Stimulated activated CD4-positive, alpha-beta T cell treated with anti-CD3 and anti-CD28 coated beads, Interleukin-1b, Interleukin-23, amount 100 ng/mL, for 1 hour (primary cell): ENCODE measurements around the gene TBXA2R.
A peak's percentile ranks its signal among the peaks of the same experiment; 100 is the strongest.
"Not testable (repeated sequence)": the region's sequence is repeated elsewhere in the genome, so short reads cannot be mapped to it uniquely, and the experiment has no call there.

Experiments
- DNase-seq, 2 donors: peaks; one replicate each; pipeline ENCODE4 v3.0.0-alpha.2; 2020; ENCODE audit warnings: low read depth in 2 of 2

TBXA2R gene

GRCh38 chr19:3605361-3605760, 1.3 kb downstream of the TBXA2R start:
- DNase-seq = no peak

DNA sequence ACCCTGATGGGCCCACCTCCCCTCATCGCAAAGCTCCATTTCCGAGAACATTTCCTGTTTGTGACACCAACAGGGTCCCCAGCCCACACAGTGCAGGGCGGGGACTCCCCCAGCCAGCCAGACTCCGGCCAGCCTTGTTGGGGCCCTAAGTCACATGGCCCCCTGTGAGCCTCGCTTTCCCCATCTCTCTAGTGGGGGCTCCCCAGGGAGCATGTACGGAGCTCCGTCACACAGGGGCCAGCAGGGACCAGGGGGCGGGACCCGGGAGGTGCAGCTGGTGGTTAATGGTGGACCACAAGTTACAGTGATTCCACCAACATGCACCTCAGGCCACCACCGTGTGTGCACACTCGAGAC, 1.7 kb downstream of the TBXA2R start:
- DNase-seq = no peak

GRCh38 chr19:3604227-3604986, 2.3 kb downstream of the TBXA2R start:
- no peak for DNase-seq

- no peak for DNase-seq
Measured at GRCh38 chr19:3603121-3603811, 3.4 kb downstream of the TBXA2R start.

- DNase-seq = no peak
Measured at GRCh38 chr19:3601021-3601420, 5.7 kb downstream of the TBXA2R start.

DNA sequence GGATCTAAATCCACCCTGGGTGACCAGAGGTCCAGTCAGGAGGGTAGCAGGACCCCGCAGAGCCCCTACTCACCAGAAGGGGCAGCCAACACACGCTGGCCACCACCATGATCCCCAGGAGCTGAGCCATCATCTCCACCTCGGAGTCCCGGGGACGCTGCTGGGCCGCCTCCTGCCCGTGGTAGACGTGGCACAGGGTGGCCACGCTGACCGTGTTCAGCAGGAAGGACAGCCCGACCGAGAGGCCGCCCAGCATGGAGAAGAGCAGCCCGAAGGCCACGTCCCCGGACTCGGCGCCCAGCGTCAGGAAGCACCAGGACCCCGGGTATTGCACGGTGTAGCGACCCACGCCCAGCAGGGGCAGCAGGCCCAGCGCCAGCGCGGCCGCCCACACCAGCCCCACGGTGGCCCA, 6.9 kb downstream of the TBXA2R start:
- no peak for DNase-seq

DNA sequence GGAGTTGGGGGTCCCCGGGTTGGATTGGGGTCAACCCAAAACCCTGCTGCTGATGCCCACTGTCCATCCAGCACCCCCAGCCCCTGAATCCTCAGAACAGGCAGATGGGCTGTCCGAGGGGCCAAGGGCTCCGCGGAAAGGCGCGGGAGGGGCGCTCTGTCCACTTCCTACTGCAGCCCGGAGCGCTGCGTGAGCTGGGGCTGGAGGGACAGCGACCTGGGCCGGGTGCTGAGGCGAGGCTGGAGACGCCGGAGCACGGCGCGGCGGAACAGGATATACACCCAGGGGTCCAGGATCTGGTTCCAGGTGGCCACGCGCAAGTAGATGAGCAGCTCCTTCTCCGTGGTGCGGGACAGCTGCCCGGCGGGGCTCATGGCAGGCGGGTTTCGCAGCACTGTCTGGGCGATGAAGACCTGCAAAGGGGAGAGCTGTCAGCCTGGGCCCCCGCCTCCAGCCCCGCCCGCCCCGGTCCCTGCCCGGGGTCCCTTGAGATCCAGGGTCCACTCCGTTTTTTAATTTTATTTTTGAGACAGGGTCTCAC, 11.1 kb downstream of the TBXA2R start:
- DNase-seq = no peak

- no peak for DNase-seq
Measured at GRCh38 chr19:3593156-3593555, 13.5 kb downstream of the TBXA2R start.

DNA sequence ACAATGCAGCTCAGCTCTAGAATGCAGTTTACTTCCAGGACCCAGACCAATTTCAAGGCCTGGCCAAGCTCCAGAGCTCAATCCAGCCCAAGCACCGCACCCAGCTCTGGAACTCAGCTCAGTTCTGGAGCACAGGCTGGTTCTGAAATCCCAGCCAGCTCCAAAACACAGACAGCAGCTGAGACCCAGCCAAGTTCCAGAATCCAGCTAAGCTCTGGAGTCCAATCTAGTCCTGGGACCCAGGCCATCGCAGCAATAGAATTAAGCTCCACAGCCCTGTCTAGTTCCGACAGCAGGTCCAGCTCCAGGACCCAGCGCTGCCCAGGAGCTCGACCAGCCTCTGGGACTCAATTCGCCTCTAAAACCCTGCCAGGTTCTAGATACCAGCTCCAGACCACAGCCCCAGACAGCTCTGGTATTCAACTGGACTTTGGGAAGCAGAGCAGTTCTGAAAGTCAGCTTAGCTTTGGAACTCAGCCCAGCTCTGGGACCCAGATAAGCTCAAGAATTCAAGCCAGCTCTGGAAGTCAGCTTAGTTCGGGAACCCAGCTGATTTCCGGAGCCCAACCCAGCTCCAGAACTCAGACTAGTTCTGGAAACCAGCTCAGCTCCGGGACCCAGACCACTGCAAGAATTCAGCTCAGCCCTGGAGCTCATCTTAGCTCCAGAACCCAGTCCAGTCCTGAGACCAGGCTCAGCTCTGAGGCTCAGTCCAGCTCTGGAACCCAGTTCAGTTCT, 14.6 kb downstream of the TBXA2R start:
- no peak for DNase-seq

- DNase-seq = no peak
Measured at GRCh38 chr19:3590991-3591659, 15.6 kb downstream of the TBXA2R start.

DNA sequence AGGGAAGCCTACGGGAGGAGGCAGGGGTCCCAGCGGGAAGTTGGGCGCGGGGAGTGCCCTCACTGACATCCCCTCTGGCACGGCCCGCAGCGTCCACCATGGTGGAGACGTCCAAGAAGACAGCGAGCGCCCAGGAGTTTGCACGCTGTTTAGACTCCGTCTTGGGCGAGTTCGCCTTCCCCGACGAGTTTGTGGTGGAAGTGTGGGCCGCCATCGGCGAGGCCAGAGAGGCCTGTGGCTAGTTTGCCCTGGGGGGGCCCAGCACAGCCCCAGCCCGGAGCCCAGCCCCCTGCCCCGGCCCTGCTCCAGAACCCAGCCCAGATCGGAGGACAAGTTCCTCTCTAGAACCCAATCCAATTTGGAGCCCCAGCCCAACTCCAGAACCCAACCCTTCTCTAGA, 16.7 kb downstream of the TBXA2R start:
- no peak for DNase-seq

GRCh38 chr19:3589439-3589838, 17.2 kb downstream of the TBXA2R start:
- no peak for DNase-seq

GRCh38 chr19:3586707-3587346, 19.8 kb downstream of the TBXA2R start:
- DNase-seq = no peak

DNA sequence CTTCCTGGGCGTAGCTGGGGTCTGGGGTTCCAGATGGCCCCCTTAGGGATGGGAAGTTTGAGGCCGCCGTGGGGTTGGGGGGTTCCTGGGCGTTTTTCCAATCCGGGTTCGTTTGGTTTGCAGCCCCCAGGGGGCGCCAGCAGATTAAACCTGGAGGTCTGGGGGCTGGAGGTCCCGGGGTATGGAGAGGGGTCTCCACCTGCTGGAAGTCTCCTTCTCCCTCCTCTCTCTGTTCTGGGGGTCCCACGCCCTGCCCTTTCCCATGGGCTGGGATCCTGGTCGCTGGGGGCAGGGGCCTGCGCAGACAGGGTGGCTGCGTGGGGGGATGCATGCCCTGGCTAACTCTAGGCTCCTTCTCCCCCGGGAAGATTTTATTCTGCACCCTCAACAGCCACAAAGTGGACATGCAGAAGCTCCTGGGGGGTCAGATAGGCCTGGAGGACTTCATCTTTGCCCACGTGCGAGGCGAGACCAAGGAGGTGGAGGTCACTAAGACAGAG, 20.5 kb downstream of the TBXA2R start:
- DNase-seq = peak in 1 of 2 donors; percentile 28

DNA sequence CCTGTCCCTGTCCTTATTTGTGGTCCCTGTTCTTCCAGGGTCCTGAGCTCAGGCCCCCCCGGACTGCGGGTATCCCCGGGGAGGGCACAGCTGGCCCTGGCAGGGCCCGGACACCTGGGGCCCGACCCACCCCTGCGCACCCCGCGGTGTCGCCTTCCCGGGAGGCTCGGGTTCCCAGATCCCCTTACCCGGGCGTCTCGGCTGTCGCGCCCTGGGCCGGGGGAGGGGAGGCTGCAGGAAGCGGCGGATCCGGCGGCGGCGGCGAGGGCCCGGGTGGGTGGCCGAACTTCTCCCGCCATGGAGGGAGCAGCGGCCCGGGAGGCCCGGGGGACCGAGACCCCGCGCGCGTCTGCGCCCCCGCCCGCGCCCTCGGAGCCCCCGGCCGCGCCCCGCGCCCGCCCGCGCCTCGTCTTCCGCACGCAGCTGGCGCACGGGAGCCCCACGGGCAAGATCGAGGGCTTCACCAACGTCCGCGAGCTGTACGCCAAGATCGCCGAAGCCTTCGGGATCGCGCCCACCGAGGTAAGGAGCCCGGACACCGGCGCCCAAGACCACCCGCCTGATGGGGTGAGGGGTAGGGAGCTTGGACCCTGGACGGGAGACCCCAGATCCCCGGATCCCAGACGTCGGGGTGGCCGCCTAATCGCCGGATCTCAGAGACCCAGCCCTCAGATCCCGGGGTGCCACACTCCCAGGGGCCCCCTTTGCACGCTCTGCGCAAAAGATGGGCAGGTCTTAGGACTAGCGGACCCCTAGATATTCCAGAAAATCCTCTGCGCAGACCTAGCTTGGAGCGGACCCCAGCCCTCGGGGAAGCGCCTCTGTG, 21.2 kb downstream of the TBXA2R start, which contains the start of gene GIPC3:
Gene GIPC3, plus strand, starts transcription at position 178 of the 826 bp plus-strand sequence. Its CDS starts 120 bp downstream, at position 298.
- no peak for DNase-seq

- DNase-seq = not testable (repeated sequence)
Measured at GRCh38 chr19:3584036-3584802, 22.5 kb downstream of the TBXA2R start.

GRCh38 chr19:3581792-3582191, 24.9 kb downstream of the TBXA2R start:
- not testable (repeated sequence) for DNase-seq

- no peak for DNase-seq
Measured at GRCh38 chr19:3580156-3580934, 26.3 kb downstream of the TBXA2R start.

- DNase-seq = no peak
Measured at GRCh38 chr19:3578390-3578789, 28.3 kb downstream of the TBXA2R start.
